A172 (cell line): ENCODE measurements around the gene CD22. TPM values are rescaled to one million over a fixed set of nuclear protein-coding genes. Genes with fewer than 3 reads are reported as not detected.

Experiments used
- DNase-seq: peaks from one replicate; pipeline ENCODE4 v3.0.0-alpha.2; 2015; ENCODE audit warnings: low spot score
- total RNA-seq: library from RNA; depleted of rRNA; stranded (reverse); fragments of >200 nt; shearing (Covaris generic); gene quantifications from 2 replicates; pipeline ENCODE4 v1.2.3, GENCODE V29; 2014

Gene CD22
- total RNA-seq, 1 experiment from 2014 or later, result 7.6 TPM

DNA sequence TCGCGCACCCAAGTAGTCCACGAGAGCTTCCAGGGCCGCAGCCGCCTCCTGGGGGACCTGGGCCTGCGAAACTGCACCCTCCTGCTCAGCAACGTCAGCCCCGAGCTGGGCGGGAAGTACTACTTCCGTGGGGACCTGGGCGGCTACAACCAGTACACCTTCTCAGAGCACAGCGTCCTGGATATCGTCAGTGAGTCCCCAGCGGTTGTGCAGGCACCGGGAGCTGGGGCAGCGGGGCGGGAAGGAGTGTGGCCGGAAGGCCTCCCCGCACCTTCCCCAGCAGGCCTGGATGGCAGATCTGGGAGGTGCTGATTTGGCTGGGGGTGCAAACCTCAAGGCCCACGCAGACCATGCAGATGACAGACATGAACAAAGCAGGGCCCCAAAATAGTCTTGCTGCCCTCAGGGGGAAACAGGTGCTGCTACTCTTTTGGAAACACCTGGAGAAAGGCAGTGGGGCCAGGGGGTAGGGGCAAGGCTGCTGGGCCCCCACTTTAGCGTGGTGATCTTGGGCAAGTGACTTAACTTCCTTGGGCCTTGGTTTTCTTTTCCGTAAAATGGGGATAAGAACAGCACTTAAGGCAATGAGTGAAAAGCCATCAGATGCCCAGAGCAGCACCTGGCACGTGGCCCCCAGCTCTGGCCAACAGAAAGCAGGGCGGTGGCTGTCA is 33.1 kb upstream of the CD22 start:
- DNase-seq, result no peak

DNA sequence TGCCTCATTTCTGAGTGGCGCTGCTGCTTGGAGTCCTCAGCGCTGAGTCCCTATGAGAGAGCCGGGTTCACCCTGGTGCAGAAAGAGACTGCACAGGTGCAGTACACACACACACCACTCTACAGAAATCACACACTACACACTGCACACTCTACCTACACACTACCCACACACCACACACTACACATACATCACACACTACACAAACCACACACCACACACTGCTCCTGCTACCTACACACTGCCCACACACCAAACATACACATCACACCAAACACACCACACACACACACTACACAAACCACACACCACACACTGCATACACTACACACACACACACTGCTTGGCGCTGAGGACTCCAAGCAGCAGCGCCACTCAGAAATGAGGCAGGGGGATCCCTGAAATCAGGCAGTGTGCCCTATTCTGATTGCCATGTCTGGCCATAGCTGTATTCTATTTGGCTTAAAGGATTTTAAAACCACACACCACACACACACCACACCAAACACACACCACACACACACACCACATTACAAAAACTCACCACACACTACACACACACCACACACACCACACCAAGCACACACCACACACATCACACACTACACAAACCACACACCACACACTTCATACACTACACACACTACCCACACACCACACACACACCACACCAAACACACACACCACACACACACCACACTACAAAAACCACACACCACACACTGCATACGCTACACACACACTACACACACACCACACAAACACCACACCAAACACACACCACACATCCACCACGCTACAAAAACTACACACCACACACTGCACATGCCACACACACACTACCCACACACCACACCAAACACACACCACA is 32.1 kb upstream of the CD22 start:
- no peak for DNase-seq

DNA sequence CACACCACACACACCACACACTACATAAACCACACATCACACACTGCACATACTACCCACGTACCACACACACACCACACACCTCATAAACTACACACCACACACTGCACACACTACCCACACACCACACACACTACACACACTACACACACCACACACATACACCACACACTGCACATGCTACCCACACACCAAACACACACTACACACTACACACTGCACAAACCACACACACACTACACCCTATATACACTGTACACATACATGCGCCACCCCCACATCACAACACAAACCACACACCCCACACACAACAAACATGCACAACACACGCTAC is 31.5 kb upstream of the CD22 start:
- DNase-seq, result no peak

DNA sequence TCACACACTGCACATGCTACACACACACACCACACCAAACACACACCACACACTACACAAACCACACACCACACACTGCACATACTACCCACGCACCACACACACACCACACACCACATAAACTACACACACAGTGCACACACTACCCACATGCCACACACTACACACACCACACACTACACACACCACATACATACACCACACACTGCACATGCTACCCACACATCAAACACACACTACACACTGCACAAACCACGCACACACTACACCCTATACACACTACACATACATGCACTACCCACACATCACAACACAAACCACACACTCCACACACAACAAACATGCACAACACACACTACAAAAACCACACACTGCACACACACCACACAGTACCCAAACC is 31.1 kb upstream of the CD22 start:
- no peak for DNase-seq

DNA sequence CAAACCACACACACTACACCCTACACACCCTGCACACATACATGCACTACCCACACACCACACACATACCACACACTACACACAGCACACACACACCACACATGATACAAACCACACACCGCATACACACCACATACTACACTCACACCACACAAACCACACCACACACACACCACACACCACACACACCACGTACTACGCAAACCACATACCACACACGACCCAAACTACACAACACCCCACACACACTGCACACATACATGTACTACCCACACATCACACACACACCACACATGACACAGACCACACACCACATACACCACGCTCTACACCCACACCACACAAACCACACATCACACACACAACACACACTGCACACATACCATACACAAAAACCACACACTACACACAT is 30.4 kb upstream of the CD22 start:
- no peak for DNase-seq

DNA sequence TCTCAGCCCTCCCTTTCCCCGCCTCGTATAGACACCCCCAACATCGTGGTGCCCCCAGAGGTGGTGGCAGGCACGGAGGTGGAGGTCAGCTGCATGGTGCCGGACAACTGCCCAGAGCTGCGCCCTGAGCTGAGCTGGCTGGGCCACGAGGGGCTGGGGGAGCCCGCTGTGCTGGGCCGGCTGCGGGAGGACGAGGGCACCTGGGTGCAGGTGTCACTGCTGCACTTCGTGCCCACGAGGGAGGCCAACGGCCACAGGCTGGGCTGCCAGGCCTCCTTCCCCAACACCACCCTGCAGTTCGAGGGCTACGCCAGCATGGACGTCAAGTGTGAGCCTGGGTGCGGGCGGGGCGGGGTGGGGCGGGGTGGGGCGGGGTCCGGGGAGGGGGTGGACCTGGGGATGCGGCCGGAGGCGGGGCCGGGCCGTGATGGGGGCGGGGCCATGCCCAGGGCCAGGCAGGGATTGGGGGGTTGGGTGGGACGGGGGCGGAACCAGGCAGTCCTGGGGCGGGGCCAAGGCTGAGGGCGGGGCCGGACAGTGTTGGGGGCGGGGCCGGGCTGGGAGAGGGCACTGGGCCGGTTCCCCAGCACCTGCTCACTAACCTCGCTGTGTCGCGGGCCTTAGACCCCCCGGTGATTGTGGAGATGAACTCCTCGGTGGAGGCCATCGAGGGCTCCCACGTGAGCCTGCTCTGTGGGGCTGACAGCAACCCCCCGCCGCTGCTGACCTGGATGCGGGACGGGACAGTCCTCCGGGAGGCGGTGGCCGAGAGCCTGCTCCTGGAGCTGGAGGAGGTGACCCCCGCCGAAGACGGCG is 29.3 kb upstream of the CD22 start:
- DNase-seq, result no peak

DNA sequence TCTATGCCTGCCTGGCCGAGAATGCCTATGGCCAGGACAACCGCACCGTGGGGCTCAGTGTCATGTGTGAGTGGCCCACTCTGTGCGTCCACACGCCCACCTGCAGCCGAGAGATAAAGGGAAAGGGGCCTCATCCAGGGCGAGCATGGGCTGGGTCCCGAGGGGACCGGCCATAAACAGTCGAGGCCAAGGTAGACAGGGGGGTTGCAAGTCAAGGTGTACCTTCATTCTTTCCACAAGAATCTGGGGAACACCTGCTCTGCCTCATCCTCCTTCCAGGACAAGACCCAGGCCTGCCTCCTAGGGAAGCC is 28.7 kb upstream of the CD22 start:
- DNase-seq, result no peak

DNA sequence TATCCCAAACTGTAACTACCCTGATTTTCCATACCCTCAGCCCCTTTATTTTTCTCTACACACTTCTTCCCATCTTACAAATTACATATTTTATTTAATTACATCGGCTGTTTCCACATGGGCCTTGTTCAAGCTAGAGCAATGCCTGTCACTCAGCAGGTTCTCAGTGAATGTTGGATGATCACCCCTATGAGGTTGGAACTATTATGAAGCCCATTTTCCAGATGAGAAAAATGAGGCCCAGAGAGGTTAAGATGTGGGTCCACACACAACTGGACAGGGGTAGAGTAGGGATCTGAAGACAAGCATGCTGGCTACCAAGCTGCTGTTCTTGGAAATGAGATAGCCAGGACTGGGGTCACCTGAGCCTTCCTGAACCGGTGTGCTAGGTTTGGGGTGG is 27.0 kb upstream of the CD22 start:
- DNase-seq, result no peak

DNA sequence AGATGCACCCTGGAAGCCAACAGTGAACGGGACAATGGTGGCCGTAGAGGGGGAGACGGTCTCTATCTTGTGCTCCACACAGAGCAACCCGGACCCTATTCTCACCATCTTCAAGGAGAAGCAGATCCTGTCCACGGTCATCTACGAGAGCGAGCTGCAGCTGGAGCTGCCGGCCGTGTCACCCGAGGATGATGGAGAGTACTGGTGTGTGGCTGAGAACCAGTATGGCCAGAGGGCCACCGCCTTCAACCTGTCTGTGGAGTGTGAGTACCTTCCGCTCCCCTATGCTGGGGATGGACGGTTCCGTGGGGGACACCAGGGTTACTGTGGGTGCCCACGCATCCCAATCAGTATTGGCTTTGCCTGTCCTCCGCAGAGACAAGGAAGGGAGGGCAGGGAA is 26.5 kb upstream of the CD22 start:
- DNase-seq, result no peak

DNA sequence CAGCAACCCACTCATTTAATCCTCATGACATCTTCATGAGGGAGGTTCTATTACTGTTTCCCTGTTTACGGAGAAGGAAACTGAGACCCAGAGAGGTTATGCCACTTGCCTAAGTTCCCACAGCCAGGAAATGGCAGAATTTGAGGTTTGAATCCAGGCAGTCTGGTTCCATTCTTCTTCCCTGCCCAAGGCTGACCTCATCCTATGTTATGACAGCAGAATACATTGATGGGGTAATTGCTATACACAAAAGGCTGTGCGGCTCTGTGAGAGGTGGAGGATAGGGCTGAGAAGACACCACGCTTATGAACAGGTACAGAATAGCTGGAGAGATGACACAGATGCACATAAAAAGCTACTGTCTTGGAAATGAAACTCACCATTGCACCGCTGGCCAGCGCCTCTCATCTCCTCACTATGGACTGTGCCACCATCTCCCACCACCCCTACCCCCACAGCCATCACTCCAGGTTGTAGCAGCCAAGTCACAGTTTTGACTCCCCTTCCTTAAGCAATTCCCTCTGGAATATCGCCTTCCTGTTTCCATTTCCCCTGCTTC is 25.6 kb upstream of the CD22 start:
- DNase-seq, result no peak

DNA sequence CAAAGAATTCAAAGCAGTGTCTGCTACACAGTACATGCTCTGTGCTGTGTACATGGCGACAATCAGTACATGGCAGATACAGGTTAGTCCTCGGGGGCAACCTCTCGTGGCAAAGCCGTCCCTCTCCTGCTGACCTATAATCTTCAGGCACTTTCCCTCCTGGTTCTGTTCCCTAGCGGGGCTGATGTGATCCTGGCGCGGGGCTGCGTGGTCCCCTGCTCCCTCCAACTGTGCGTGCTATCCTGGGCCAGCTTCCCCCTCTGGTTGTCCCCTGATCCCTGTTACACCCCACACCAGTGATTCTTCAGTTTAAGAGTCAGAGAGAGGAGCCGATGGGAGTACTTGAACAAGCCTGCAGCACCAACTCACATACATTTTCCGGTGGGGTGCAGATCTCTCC is 25.0 kb upstream of the CD22 start:
- no peak for DNase-seq

DNA sequence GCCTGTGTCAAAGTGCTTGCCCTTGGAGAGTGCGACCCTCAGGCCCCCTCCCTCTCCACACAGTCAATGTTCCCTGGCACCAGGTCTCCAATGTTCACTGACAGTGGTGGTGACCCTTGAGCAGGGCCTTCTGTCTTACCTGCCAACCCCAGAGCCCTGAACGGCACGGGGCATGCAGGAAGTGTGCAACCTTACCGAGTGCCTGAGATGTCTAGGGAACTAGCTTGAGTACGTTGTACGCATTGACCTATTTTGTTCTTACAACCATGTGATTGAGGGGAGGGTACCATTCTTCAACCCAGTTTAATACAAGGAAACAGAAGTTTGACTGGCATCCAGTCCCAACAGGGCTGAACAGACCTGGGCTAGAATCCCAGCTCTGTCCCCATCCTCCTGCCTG is 23.8 kb upstream of the CD22 start:
- no peak for DNase-seq

DNA sequence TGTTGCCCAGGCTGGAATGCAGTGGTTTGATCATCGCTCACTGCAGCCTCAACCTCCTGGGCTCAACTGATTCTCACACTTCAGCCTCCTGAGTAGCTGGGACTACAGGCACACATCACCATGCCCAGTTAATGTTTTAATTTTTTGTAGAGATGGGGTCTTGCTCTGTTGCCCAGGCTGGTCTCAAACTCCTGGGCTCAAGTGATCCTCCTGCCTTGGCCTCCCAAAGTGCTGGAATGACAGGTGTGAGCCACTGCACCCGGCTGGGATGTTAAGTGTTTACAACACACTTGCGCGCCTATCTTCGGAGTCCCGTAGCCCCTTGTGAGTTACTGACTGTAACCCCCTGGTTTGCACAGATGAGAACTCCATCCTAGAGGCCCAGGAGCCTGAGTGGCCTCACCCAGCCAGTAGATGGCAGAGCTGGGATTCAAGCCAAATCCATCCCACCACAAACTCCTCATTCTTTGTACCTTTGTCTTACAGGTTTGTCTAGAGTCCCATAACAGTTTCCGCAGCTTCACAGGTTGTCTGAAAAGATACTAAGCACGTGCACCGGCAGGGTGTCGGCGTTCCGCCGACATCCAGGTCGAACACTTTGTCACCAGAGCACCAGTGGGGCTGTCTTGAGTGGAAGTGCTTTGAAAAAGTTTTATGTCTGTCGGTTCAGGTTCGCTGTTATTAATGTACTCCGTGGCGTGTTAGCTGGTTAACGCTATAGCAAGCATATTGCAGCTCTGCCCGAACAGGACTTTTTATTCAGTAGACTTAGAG is 22.3 kb upstream of the CD22 start:
- peak; percentile 28 for DNase-seq

DNA sequence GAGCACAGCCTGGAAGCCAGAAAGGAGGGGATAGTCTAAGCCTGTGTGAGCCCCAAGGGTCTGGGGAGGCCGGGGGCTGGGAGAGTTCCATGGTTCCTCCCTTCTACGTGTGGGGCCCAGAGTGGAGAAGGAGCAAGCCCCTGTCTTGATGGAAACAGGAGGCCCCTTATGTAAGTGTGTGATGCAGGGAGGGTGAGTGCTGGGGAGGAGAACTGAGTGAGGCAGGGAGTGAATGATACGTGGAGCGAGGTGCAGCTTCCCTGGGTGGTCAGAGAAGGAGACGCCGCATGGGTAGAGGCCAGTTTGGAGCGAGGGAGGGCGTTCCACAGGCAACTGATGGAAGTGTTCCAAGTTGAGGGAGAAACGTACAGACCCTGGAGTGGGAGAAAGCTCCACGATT is 21.1 kb upstream of the CD22 start:
- no peak for DNase-seq

DNA sequence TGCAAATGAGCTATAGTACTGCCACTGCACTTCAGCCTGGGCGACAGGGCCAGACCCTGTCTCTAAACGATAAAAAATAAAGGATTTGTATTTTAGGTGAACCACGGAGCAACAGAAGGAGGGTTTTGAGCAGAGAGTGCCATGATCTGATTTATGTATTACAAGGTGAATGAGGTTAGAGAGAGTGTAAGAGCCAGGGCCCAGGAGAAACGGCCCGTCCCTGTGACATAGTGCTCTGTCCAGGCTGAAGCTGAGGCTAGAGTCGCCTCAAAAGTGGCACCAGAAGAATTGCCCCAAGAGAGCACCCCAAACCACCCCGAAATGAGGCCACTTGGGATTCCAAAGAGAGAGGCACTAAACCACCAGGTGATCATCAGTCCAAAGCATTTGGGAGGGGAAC is 20.1 kb upstream of the CD22 start:
- no peak for DNase-seq

DNA sequence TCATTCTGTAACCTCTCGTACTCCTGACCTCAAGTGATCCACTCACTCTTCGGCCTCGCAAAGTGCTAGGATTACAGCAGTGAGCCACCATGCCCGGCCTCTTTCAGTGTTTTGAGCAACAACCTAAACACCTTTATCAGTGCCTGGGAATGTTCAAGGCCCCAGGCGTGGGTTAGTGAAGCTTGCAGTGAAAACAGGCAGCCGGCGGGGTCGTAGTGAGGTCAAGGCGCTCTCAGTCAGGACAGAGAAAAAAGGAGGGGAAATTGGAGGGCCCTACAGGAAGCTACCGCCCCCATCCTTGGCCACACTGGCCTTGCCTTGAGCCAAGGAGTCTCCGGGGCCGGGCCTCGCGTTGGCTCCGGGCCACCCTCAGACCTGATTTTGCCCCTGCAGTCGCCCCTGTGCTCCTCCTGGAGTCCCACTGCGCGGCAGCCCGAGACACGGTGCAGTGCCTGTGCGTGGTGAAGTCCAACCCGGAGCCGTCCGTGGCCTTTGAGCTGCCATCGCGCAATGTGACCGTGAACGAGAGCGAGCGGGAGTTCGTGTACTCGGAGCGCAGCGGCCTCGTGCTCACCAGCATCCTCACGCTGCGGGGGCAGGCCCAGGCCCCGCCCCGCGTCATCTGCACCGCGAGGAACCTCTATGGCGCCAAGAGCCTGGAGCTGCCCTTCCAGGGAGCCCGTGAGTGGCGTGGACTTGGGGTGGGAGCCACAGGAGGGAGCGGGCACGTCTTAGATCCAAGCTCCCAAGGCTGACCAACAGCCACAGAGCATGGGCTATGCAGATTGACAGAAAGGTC is 19.3 kb upstream of the CD22 start:
- DNase-seq, result no peak

DNA sequence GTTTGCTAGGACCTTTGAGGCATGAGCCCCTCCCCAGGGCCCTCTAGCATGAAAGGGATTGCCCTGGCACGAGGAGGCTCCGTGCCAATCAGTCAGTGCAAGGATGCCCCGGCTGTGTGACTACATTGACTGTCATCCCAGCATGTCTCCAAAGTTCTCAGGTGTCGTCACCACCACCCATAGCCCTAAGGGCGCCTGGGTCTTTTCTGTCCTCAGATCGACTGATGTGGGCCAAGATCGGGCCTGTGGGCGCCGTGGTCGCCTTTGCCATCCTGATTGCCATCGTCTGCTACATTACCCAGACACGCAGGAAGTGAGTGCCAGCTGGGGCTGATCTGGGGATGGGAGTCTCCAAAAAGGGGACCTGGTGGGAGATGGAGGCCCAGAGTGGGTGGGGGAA is 18.7 kb upstream of the CD22 start:
- DNase-seq, result no peak

DNA sequence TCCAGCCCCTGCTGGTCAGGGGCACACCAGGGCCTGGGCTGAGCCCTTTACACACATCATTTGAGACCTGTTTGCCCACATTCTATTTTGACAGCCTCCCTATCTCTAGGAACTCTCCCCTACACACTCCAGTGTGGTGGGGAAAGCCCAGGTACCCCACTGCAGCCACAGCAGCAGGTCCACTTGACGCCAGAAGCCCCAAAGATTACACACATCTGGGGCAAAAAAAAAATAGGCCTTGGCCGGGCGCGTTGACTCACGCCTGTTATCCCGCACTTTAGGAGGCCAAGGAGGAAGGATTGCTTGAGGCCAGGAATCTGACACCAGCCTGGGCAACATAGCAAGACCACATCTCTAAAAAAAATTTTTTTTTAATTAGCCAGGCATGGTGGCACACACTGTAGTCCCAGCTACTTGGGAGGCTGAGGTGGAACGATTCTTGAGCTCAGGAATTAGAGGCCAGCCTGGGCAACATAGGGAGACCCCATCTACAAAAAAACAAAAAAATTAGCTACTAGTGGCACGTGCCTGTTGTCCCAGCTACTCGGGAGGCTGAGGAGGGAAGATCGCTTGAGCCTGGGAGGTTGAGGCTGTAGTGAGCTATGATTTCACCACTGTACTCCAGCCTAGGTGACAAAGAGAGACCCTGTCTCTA is 18.0 kb upstream of the CD22 start:
- DNase-seq, result no peak

DNA sequence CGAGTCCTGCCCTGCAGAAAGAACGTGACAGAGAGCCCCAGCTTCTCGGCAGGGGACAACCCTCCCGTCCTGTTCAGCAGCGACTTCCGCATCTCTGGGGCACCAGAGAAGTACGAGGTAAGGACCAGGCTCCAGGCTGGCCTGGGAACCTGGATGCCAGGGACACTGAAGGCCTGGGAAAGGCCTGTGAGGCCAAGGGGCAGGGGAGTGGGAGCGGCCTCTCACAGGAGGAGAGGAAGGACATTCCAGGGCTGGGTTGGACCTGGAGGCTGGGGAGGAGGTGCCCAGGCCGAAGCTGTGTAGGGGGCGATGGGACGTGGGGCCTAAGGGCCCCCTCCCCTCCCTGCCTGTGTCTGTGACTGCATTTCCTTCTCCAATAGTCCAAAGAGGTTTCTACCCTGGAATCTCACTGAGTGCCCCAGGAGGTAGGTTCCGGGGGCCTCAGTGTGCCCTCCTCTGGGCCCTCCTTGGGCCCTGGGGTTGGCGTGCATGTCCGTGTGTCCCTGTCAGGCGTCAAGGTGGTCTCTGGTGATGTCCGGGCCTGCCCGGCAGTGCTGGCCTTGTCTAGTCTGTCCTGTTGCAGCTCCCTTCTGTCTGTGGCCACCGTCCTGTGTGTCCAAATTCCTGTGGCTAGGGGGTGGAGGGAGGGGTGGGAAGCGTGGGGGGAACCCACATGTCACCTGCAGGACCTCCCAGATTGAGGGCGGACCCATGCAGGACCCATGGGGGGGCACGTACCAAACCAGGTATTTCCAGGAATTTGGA is 16.9 kb upstream of the CD22 start:
- DNase-seq, result no peak

DNA sequence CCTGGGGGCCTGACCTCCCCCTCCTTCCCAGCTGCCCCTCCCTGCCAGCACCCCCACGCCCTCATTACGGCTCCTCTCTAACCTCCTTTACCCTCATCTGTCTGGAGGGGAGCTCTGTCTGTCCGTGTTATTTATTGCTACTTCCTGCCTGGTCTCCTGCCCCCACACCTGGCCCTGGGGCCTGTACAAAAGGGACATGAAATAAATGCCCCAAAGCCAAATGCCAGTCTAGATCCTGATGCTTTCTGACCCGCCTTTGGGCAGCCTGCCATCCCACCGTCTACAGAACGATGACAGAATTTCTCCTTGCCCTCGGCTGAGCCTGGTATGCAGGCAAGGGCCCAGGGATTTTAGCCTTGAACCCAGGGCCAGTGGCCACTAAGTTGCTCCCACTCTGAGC is 15.4 kb upstream of the CD22 start:
- peak; percentile 62 for DNase-seq
